Hematopoietic multipotent progenitor cell treated with erythropoietin and hydrocortisone succinate and interleukin-3 and kit ligand, for 15 days (in vitro differentiated cells): ENCODE data around the gene RACGAP1.
A peak's percentile ranks its signal among the peaks of the same experiment; 100 is the strongest.

Source experiments
- DNase-seq: peaks from one replicate; pipeline ENCODE4 v3.0.0-alpha.2; 2015; ENCODE audit warnings: low spot score

Gene RACGAP1

DNA sequence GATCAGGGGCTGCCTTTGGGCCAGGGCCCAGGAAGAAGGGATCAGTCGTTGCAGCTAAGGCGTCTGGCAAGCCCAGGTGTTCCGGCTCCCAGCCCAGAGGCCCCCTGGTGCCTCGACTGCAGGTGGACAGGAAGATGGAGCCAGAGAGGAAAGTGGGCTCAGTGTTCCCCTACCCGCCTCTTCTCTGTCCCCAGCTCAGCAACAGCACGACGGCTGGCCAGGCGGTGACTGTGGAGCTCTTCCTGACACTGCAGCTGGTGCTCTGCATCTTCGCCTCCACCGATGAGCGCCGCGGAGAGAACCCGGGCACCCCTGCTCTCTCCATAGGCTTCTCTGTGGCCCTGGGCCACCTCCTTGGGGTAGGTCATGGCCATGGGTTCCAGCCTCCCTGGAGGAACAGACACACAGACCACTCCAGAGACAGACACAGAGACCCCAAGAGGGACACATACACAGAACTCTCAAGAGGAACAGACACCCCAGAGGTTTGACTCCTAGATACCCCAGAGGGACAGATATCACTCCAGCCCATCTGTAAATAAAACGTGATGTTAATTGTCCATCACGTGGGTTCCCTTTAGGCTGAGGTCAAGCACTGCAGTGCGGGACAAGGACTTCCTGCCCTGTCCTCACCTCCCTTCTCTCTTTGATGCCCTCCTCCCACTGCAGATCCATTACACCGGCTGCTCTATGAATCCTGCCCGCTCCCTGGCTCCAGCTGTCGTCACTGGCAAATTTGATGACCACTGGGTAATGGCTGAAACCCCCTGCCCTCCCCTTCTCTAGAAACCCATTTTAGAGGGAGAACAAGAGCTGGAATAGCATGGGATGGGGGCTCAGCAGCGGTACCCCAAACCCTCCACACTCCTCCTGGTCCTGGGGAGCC lies 71.1 kb downstream of the RACGAP1 start:
- DNase-seq = no peak

DNA sequence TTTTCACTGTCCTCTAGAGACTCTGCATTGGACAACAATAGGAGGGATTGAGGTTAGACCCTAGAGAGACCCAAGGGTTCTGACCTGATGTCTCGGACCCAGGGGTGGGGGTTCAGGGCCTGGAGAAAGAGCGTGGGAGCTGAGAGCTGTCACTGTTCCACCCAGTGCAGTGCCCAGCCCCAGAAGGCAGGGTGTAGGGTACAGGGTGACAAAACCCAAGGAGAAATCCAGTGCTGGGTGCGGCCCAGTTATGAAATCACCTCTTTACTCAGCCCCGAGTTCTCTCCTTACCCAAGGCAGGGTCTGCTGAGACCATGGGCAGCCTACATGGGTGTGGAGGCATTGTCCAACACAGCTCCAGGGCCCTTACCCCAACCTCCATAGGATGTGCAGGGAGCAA lies 72.1 kb downstream of the RACGAP1 start:
- no peak for DNase-seq

DNA sequence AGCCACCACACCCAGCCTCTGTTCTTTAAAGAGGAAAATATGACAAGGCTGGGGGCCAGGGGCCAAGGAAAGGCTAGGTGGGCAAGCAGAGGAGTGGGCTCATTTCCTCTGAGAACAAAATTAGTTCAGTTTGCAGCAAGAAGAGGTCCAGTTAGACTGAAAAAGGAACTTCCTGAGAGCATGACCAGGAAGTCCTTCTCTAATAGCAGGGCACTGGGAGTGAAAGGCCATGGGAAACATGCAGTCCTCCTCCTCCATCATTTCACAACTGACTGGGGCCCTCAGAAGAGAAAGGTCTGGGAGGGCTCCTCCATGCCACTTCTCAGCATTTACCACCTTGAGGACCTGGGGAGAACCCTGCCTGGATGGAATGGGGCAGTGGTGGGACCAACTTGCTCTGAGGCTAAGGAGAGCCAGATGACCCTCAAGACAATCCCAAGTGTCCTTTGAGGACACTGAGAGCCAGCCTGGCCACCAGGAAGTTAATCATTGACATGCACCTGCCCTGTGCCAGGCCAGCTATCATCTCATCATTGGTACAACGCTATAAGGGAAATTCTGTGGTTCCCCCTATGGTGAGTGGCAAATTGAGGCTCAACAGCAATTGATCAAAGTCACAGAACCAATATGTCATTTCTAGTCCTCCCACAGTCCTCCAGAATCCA lies 72.8 kb downstream of the RACGAP1 start:
- no peak for DNase-seq

DNA sequence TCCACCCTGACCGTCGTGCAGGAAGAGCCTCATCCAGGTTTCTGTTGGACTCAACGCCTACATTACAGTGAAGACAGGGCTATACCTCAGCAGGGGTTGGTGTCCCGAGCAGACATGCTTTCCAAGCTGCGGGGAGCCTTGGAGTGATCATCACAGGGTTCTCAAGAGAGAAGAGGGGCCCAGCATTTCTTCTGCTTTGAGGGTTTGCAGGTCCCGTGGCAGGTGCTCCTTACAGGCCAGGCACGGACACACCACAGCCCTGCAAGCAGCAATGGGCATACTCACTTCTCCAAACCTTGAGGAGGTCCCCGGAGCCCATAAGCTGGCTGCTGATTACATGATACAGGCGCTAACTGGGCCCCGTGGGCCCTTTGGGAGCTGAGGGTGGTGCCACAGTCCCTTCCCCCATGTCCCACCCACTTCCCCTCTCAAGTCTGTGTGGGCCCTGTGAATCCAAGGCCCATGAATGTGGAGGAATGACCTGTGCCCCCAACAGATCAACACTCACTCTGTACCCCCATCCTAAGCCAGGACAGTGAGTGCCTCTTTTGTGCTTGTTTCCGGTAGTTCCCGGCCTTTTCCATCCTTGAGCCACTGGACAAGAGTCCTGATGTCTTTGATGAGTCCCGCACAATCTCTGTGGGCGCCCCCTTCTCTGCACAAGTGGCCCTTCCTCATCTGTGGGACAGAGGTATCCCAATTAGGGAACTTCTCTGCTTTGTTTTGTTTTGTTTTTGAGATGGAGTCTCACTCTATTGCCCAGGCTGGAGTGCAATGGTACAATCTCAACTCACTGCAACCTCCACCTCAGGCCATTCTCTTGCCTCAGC lies 73.7 kb downstream of the RACGAP1 start:
- no peak for DNase-seq

DNA sequence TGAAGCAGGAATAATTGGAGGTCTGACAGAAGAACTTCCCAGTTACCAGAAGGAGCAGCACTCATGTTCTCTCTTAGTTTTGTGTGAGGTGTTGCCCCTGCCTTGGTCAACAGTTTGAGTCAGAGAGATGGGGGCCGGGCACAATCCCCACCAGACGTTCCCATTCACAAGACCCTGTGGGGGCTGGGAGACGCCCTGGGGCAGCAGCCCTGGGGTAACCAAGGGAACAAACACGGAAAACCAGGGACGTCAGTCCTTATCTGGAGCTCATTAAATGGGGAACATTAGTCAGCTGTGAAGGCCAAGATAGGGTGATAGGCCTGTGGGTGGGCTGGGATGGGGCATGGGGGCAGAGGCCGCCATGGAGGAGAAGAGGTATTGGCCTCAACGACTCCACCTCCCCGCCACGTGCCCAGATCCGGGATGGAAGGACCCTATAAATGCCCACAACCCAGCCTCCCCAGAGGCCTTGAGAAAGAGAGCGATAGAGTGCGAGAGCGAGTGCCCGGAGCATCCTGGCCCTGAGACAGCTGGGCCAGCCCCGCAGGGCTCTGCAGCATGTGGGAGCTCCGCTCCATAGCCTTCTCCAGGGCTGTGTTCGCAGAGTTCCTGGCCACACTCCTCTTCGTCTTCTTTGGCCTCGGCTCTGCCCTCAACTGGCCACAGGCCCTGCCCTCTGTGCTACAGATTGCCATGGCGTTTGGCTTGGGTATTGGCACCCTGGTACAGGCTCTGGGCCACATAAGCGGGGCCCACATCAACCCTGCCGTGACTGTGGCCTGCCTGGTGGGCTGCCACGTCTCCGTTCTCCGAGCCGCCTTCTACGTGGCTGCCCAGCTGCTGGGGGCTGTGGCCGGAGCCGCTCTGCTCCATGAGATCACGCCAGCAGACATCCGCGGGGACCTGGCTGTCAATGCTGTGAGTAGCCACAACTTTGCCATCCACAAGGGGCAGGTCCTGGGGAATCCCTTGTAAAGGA lies 74.7 kb downstream of the RACGAP1 start, which contains the start of gene AQP2:
AQP2 (plus strand) TSS at position 465 of the 979 bp plus-strand sequence; CDS start at position 559, 94 bp downstream.
- no peak for DNase-seq

DNA sequence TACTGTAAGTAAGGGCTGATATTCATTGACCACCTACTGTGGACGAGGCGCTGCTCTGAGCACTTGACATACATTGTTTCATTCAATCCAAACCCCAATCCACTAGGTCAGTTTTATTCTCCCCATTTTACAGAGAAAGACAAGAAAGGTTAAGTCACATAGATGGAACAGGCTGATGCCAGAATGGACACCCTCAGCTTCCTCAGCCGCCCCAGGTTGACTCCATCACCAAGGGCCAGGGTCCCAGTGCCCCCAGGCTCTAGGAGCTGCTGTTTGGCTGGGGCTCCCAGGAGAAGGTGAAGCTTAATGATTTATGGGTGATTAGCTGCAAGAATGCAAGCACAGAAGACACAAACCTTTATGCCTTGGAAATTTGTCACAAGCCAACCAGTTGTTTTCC lies 75.4 kb downstream of the RACGAP1 start:
- DNase-seq = no peak

DNA sequence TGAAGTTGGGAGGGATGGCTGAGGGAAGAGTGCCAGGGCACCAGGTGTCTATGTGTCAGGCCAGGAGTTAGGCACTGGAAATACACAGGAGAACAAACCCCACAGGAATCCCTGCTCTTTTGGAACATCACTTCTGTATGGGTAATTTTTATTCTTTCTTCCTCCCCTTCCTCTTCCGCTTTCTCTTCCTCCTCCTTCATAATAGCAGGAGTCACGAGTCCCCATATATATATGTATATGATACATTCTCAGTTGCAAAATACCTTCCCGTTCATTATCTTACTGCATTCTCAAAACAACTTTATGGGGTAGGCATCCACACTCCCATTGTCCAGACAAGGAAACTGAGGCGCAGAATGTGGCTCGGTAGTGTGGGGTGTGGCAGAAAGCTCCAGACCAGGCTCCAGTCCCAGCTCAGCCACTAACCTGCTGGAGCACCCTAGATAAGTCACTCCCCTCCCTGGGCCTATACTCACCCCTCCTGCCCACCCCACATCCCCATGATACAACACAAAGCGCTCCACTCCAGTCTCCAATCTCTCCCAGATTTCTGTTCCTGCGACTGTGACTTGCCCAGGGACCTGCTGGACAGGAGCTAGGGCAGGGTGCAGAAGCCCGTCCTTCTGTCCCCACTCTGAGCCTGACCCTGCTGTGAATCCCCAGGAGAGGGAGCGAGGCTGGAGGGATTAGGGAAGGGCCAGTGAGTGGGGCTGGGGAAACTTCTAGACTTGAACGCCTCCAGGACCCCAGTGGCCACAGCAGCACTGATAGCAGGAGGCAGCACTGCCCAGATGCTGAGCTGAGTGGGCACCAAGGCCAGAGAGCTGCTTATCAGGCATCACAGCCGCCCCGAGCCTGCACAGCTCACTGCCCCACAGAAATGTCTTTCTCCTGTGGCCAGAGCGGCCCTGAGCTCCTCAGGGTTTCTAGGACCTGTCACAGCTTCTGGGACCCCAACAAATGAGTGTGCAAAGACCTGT lies 76.1 kb downstream of the RACGAP1 start:
- DNase-seq = no peak

DNA sequence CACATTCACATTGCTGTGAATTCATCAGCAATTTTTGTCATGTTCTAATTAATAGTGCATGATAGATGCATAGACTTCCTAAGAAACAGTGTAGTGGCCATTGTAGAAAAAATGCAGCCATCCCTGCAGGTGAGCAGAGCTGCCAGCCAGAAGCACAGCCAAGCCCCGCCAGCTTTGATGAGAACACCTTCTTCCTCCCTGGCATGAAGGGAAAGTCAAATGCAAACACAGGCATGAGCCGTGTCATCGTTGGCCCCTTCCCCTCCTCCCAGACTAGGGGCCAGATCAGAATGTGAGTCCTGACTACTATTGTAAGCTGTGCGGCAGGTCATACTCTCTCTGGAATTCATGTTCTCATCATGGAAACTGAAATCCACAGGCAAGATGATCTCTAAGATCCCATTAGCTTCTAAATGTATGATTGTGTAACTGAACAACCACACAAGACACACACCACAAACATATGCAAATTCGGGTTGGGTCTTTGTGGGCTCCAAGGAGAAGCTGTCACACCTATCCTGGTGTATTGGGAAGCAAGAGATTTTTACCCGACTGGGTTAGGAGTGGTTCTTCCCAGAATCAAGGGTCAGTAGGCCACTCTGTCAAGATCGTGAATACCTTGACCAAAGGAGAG lies 77.6 kb downstream of the RACGAP1 start:
- DNase-seq = no peak

DNA sequence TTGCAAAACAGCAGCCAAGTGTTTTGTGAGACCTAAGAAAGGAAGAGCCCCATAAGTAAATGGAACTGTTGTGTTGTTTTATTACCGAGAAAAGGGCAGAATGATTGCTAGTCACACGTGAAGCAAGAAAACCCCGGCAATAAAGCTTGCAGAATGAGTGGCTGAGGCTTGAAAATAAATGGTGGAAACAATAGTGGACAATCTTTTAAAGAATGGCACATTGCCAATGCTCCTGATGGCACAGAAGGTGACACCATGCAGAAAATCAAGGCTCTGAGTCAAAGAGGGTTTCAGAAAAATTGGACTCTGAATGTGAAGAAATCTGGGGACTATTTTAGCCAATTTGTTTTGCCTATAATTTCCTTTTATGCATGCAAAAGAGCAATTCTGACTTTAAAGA lies 78.8 kb downstream of the RACGAP1 start:
- no peak for DNase-seq

DNA sequence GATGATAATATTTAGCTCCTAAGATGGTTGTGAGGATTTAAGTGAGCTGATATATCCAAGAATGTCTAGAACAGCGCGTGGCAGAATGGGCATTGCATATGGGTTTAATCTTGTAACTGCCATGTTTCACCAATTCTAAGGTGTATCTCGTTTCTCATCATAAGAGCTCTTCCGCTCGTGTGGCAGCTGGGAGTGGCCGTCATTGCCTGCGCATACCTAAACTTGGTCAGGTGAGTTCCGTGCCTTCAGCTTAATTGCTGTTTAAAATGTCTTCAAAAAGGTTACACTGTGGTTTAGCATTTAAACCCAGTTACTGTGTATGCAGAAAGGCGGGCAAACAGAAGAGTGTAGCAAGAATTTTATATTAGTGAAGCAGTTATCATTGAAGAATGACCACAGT lies 79.2 kb downstream of the RACGAP1 start:
- no peak for DNase-seq

DNA sequence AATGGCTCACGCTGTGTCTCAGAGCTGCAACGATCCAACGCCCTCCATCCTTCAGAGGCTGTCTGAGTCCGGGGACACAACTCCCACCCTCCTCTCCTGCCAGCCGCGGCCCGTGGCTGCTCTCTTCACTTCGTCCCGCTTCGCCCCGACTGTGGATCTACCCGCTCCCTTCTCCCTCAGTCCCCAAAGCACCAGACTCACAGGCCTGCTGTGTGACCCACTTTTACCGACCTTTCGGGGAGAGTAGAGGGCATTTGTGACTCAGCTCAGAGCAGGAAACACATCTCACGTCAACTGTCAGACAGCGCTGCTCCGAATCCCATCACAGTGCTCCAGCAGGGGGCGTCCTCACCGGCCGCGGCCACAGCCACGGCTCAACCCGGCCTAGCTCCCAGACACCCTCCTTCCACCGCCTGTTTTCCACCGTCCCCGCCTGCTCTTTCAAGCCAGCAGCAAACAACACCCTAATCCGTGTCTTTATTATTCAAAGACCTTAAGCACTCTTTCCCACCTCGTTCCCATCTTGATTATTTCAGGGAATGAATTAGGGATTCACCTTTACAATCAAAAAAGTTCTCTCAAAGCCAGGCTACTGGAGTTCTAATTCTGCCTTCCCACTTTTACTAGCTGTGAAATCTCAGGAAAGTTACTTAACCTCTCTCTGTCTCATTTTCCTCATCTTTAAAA lies 79.8 kb downstream of the RACGAP1 start:
- peak; percentile 60 for DNase-seq

DNA sequence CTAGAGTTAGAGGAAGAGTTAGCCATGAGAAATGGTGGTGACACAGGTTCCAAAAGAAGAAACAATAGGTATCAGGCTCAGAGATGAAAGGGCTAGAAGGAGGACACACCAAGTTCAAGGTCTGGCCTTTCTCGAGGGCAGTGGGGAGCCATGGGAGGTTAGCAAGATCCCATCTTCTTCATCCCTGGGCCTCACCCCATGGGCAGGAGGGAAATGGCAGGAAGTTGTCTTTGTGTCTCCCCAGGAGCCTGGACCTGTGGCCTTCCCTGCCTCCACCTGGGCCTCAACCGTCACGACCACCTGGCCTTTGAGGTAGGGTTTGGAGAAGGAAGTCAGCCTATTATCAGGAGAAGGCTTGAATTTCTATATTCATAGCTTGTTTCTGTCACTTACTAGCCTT lies 80.6 kb downstream of the RACGAP1 start:
- no peak for DNase-seq

DNA sequence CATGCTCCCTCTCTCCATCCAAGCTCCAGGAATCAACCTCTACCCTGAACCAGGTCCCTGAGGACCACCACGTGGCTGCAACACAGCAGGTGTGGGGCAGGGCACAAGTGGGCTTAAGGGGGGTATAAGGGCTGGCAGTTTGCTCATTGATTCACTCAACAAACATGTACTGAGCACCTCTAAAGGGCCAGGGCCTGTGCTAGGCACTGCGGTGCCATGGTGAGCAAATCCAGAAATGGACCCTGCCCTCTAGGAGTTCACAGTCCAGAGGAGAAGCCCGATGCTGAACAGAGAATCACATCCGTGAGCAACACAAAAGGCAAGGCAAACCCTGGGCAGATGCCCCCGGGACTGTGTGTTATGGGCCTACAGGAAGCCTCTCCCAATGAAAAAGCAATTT lies 81.2 kb downstream of the RACGAP1 start:
- DNase-seq = no peak

DNA sequence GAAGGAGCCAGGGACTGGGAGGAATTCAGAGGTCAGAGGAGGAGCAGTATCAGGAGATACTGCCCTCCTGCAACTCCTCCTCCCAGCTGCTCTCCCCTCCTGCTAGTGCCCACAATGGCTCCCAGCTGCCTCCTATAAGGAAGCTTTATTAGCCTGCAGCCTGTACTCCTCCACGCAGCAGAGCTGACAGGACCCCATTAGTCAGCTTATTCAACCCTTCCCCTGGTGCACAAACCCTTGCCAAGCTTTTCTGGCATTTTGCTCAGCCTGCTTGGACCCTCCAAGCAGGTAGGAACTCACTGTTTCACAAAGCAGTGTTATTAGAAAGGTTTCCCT lies 81.7 kb downstream of the RACGAP1 start:
- no peak for DNase-seq

DNA sequence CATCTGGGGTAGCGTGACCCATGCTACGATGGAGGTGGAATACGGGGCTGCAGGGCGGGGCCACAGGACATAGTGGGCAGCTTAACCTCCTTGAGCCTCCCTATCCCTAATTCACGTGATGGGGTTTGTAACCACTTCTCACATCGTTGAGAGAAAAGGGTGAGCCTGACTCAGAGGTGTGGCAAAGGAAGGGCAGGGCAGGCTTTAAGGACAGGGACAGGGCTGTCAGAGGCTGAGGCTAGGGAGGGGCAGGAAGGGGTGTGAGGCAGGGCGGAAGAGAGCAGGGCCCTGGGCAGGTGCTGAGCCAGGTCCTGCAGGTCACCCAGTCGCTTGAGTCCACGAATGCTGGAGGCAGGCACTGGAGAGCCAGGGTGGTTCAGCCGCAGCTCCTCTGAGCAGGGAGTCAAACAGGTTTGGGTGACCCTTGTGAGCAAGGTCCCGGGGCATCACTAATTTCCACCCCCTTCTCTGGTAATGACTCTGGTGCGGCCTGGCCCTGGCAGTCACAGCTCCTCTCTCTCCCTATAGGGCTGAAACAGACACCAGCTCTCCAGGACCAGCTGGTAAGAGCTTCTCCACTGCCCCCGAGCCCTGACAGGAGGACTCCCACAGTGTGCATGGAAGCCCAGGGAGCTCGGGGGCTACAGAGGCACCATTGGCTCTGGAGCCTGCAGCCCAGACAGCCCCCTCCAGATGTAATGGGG lies 82.2 kb downstream of the RACGAP1 start:
- no peak for DNase-seq

DNA sequence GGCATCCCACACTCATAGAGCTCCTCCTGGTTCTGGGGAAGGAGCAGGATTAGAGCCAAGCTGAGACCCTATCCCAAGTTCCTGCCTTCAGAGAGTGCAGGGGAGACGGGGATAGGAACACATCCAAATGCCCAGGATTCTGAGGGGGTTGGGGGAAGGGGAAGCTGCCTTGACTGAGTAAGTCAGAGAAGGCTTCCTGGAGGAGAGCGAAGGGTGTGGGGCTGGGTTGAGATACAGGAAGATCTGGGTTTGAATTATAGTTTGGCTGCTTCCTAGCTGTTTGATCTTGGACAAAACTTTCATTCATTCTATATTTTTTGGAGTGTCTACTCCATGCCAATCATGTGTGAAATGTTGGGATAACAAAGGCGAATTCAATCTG lies 82.8 kb downstream of the RACGAP1 start:
- DNase-seq = no peak

DNA sequence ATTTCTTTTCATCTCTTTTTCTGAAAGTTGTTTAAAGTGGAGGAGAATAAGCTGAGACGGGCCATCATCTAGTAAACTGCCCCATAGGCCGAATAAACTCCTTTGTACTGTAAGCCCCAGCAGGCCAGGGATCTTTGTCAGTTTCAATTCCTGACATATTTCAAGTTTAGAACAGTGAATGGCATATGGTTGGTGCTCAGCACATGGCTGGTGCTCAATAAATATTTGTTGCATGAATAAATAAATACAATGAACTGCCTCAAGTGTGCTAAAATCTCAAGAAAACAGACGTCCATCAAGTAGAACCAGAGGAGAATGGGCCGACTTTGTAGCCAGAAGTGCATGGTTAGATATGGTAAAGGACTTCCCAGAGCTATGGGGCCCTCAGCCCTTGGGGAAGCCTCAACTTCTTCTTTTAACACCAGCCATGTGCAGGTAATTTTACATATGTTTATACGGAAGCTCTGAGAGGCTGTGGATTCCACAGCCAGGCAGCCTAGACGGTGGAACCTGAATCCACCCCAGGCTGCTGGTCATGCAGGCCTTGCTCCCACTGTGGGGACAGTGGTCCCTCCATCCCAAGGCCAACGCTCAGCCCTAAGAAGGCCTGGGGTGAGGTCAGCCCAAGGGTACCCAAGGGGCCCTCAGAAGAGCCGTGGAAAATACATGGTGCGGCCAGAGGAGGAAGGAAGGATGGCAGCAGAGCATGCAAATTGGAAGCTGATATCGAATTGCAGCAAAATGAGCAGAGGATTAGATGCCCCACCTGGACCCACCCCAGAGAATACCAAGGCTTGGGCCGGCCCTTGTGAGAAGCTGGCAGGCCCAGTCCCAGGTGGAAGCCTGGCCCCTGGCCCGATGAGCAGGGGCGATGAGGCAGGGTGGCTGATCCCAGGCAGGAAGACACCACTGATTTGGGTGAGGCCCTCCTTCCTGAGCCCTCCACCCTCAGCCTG lies 83.5 kb downstream of the RACGAP1 start:
- no peak for DNase-seq
